Measurements from ENCODE around the gene TEKT1. TPM values are rescaled to one million over a fixed set of nuclear protein-coding genes. Genes with fewer than 3 reads are reported as not detected.

The TEKT1 gene
- total RNA-seq, 1 experiment from 2014 or later, result 0.61 TPM

GRCh38 chr17:6789146-6789545 lies 42.4 kb downstream of the TEKT1 start:
- POLR2A ChIA-PET (ENCODE audit: unreplicated experiment), result no interaction called here

GRCh38 chr17:6787081-6787693 lies 44.3 kb downstream of the TEKT1 start:
- no peaks in the 10 kb centered on the region for H3F3A ChIP-seq (ENCODE audit: insufficient read depth, low read depth)
- H3K4me3 ChIP-seq, result no peak overlapping the region
- H3K36me3 ChIP-seq (ENCODE audit: low read depth), result no peaks in the 10 kb centered on the region
- H3K79me2 ChIP-seq (ENCODE audit: low read depth), result no peaks in the 10 kb centered on the region
- no peak for TF ChIP-seq EZH2 (IDR thresholded peaks at IDR 0.05; ENCODE audit: low read depth)
- no peak for TF ChIP-seq CTCF (conservative IDR thresholded peaks at IDR 0.05)
- intact Hi-C loops (cut with micrococcal nuclease; ENCODE audit: unreplicated experiment), result no loop called here
- no peaks in the 10 kb centered on the region; the same call in 1 of the 2 replicates for H3K27me3 ChIP-seq (ENCODE audit: insufficient read depth, low read depth)
- no peaks in the 10 kb centered on the region for H3K4me1 ChIP-seq (replicated peaks; ENCODE audit: insufficient read depth)
- no peak overlapping the region for H3K27ac ChIP-seq
- H3K9me3 ChIP-seq (ENCODE audit: insufficient read depth, low read depth), result no peaks in the 10 kb centered on the region
- DNase-seq, result no peak
- no peaks in the 10 kb centered on the region for H4K20me1 ChIP-seq (ENCODE audit: insufficient read depth)
- no peak overlapping the region for H2AFZ ChIP-seq
- H3K9me2 ChIP-seq (ENCODE audit: insufficient read depth), result no peaks in the 10 kb centered on the region
- POLR2A ChIA-PET (ENCODE audit: unreplicated experiment), result no interaction called here
- H3K4me2 ChIP-seq, result no peak overlapping the region
- BruUV-seq (replicated peaks), result no TSS peak
- CTCF ChIA-PET, result interaction anchor here (0.5 to 0.6 kb wide), 2 partner anchors 47 to 48 kb away, joined by 3 read pairs; no protein-coding TSS in a partner anchor

More at GRCh38 chr17:6789146-6789545, 42.4 kb downstream of the TEKT1 start:
- CTCF ChIA-PET, result no interaction called here
- BruUV-seq (replicated peaks), result no TSS peak
- no peaks in the 10 kb centered on the region for H3K9me2 ChIP-seq (ENCODE audit: insufficient read depth)
- no peaks in the 10 kb centered on the region for H3K36me3 ChIP-seq (ENCODE audit: low read depth)
- no peak for DNase-seq
- H3K4me2 ChIP-seq, result no peak overlapping the region; the same call in 1 of the 2 replicates
- intact Hi-C loops (cut with micrococcal nuclease; ENCODE audit: unreplicated experiment), result no loop called here
- H4K20me1 ChIP-seq (ENCODE audit: insufficient read depth), result no peaks in the 10 kb centered on the region
- no peak overlapping the region for H3K27ac ChIP-seq
- TF ChIP-seq CTCF (conservative IDR thresholded peaks at IDR 0.05) (no peak), EZH2 (IDR thresholded peaks at IDR 0.05; ENCODE audit: low read depth) (no peak)
- H2AFZ ChIP-seq, result no peak overlapping the region; the same call in 1 of the 2 replicates
- H3K27me3 ChIP-seq (ENCODE audit: insufficient read depth, low read depth), result no peaks in the 10 kb centered on the region; the same call in 1 of the 2 replicates
- no peak overlapping the region for H3K4me3 ChIP-seq
- no peaks in the 10 kb centered on the region for H3F3A ChIP-seq (ENCODE audit: insufficient read depth, low read depth)
- H3K9me3 ChIP-seq (ENCODE audit: insufficient read depth, low read depth), result no peaks in the 10 kb centered on the region
- H3K4me1 ChIP-seq (replicated peaks; ENCODE audit: insufficient read depth), result no peaks in the 10 kb centered on the region
- no peaks in the 10 kb centered on the region for H3K79me2 ChIP-seq (ENCODE audit: low read depth)

DNA sequence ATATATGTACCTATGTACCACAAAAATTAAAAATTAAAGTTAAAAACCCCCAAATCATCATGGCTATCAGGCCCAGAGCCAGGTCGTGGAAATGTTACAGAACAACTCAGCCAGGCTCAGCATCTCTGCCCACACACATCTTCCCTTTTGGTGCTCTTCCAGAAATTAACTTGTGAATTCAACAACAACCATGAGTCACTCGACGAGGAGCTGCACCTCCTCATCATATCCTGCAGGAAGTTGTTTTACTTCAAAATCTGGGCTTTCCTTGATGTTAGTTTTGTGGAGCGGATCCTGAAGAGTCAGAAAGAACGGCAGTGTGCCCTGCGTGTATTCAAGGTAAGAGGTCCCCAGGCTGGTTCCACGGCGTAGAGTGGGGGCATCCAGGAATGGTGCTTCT lies 44.9 kb downstream of the TEKT1 start:
- Histone ChIP-seq H3K9me2 (ENCODE audit: insufficient read depth) (no peaks in the 10 kb centered on the region), H3K9me3 (ENCODE audit: insufficient read depth, low read depth) (no peaks in the 10 kb centered on the region), H4K20me1 (ENCODE audit: insufficient read depth) (no peaks in the 10 kb centered on the region), H3K79me2 (ENCODE audit: low read depth) (no peaks in the 10 kb centered on the region), H3K4me1 (replicated peaks; ENCODE audit: insufficient read depth) (no peaks in the 10 kb centered on the region), H3K27ac (no peak overlapping the region), H3F3A (ENCODE audit: insufficient read depth, low read depth) (no peaks in the 10 kb centered on the region), H3K4me3 (no peak overlapping the region), H2AFZ (no peak overlapping the region), H3K27me3 (ENCODE audit: insufficient read depth, low read depth) (no peaks in the 10 kb centered on the region; the same call in 1 of the 2 replicates), H3K36me3 (ENCODE audit: low read depth) (no peaks in the 10 kb centered on the region), H3K4me2 (no peak overlapping the region)
- POLR2A ChIA-PET (ENCODE audit: unreplicated experiment), result no interaction called here
- BruUV-seq (replicated peaks), result no TSS peak
- CTCF ChIA-PET, result interaction anchor here (0.6 kb wide), 1 partner anchor 49 kb away, joined by 3 read pairs; no protein-coding TSS in a partner anchor
- DNase-seq, result no peak
- intact Hi-C loops (cut with micrococcal nuclease; ENCODE audit: unreplicated experiment), result no loop called here
- TF ChIP-seq CTCF (conservative IDR thresholded peaks at IDR 0.05) (no peak), EZH2 (IDR thresholded peaks at IDR 0.05; ENCODE audit: low read depth) (no peak)
